CD8-positive, alpha-beta memory T cell (primary cell): ENCODE results near the gene IL1RAPL1. TPM values are rescaled to one million over a fixed set of nuclear protein-coding genes. Genes with fewer than 3 reads are reported as not detected.

ENCODE experiments used
- CTCF ChIA-PET: fragments of 350-600 bp; sonication (Branson Sonifier 250); formaldehyde crosslinking; loops from one replicate; lab custom pipeline; 2021; ENCODE audit warnings: antibody characterized with exemption; lab: Charles Lee
- POLR2A ChIA-PET: fragments of 350-600 bp; sonication (Branson Sonifier 250); formaldehyde crosslinking; loops from one replicate; lab custom pipeline; 2021; ENCODE audit warnings: antibody characterized with exemption; lab: Charles Lee
- DNase-seq, 5 donors: peaks; one replicate each; pipeline versions ENCODE4 v3.0.0 to v3.0.0-alpha.2; 2020 to 2022; ENCODE audit warnings: mixed read lengths in 1 of 5
- H3K27ac ChIP-seq: one replicate; pipeline ENCODE4 v1.7.0; 2013; ENCODE audit warnings: low read depth, mild to moderate bottlenecking, low read length, moderate library complexity
- H3K27me3 ChIP-seq: 2 replicates; pipeline ENCODE4 v1.7.0; 2013; ENCODE audit warnings: low read length, mild to moderate bottlenecking; ENCODE audit not compliant: insufficient read depth, poor library complexity, severe bottlenecking
- H3K36me3 ChIP-seq: 2 replicates; pipeline ENCODE4 v1.7.0; 2013; ENCODE audit warnings: mild to moderate bottlenecking, low read length, moderate library complexity; ENCODE audit not compliant: insufficient read depth
- H3K4me1 ChIP-seq: 2 replicates; pipeline ENCODE4 v1.7.0; 2013; ENCODE audit warnings: mild to moderate bottlenecking, low read length, moderate library complexity; ENCODE audit not compliant: insufficient read depth
- H3K4me3 ChIP-seq: 2 replicates; pipeline ENCODE4 v1.7.0; 2013; ENCODE audit warnings: mild to moderate bottlenecking, low read length
- H3K9me3 ChIP-seq: 2 replicates; pipeline ENCODE4 v1.7.0; 2013; ENCODE audit warnings: mild to moderate bottlenecking, low read length
- H3K27ac Mint-ChIP-seq, 8 donors: one replicate each; pipeline ENCODE4 v1.8.0; 2020 to 2021; ENCODE audit warnings: mixed read lengths in 8 of 8, mild to moderate bottlenecking in 6 of 8, inconsistent platforms in 3 of 8, moderate library complexity in 3 of 8
- H3K27me3 Mint-ChIP-seq, 2 donors: one replicate each; pipeline ENCODE4 v1.8.0; 2020 to 2021; ENCODE audit warnings: mixed read lengths in 2 of 2, mild to moderate bottlenecking in 1 of 2, moderate library complexity in 1 of 2
- H3K36me3 Mint-ChIP-seq, 3 donors: one replicate each; pipeline ENCODE4 v1.8.0; 2020 to 2021; ENCODE audit warnings: mixed read lengths in 3 of 3, inconsistent platforms in 1 of 3, mild to moderate bottlenecking in 1 of 3
- H3K4me1 Mint-ChIP-seq, 3 donors: one replicate each; pipeline ENCODE4 v1.8.0; 2020 to 2021; ENCODE audit warnings: mixed read lengths in 3 of 3, inconsistent platforms in 1 of 3, mild to moderate bottlenecking in 1 of 3
- H3K4me3 Mint-ChIP-seq, 7 donors: one replicate each; pipeline ENCODE4 v1.8.0; 2020 to 2021; ENCODE audit warnings: mixed read lengths in 7 of 7, mild to moderate bottlenecking in 6 of 7, moderate library complexity in 4 of 7, inconsistent platforms in 2 of 7
- H3K9me3 Mint-ChIP-seq, 5 donors: one replicate each; pipeline ENCODE4 v1.8.0; 2020 to 2022; ENCODE audit warnings: mixed read lengths in 5 of 5, mild to moderate bottlenecking in 3 of 5, moderate library complexity in 2 of 5, inconsistent platforms in 1 of 5
- polyA plus RNA-seq: library from polyadenylated mRNA; unstranded; fragments of 300-500 nt; fragmentation: Illumina TruSeq; gene quantifications from one replicate; pipeline ENCODE4 v1.2.3, GENCODE V29; 2021
- total RNA-seq, 2 experiments: library from RNA; stranded (reverse); gene quantifications; one replicate each; pipeline ENCODE4 v1.2.3, GENCODE V29; 2021

Gene IL1RAPL1
- total and polyA plus RNA-seq, 3 experiments from 2014 or later, result not detected

DNA sequence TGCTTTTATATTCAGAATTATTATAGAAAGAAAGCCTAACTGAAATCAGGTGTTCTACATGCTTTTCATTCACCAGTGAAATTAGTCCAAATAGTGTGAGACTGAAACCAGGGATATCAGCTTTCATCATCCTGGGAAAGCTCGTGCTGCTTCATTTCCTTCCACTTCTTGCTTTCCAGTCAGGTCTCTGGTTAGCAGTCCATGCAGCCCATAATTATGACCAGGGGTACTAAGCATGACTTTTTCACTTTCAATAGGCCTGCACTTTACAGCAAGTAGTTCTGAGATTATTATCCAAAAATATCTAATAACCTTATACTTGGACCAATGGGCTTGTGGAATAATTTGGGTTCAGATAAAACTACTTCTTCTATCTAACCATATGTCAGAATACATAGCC is 954.9 kb downstream of the IL1RAPL1 start:
- H3K27ac ChIP-seq, result no peak overlapping the region
- POLR2A ChIA-PET, result no interaction called here
- H3K9me3 Mint-ChIP-seq, result peaks cover 0 to 9% (median 3%) of the 10 kb centered on the region in 5 donors
- no peaks in the 10 kb centered on the region for H3K27me3 Mint-ChIP-seq
- no peaks in the 10 kb centered on the region for H3K36me3 Mint-ChIP-seq
- H3K27me3 ChIP-seq, result no peaks in the 10 kb centered on the region
- CTCF ChIA-PET, result no interaction called here
- H3K4me3 ChIP-seq, result no peak overlapping the region
- no peaks in the 10 kb centered on the region for H3K4me1 Mint-ChIP-seq
- no peak overlapping the region for H3K4me3 Mint-ChIP-seq
- no peak overlapping the region for H3K27ac Mint-ChIP-seq
- H3K9me3 ChIP-seq, result no peaks in the 10 kb centered on the region
- no peaks in the 10 kb centered on the region for H3K4me1 ChIP-seq
- no peaks in the 10 kb centered on the region for H3K36me3 ChIP-seq
- DNase-seq, result no peak

DNA sequence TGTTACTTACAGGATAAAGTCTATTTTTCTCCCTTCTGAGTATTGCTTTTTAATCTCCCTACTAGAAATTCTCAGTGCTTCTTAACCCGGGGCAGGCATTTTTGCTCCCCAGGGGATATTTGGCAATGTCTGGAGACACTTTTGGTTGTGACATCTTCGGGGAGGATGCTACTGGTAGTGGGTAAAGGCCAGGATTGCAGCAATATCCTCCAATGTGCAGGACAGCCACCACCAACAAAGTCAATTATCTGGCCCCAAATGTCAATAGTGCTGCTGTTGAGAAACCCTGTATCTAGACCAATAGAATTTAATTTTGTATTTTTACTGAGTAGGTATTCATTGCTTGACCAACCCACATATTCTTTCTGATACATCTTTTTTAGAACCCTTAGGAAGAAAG is 958.6 kb downstream of the IL1RAPL1 start:
- POLR2A ChIA-PET, result no interaction called here
- Mint-ChIP-seq H3K27ac (no peak overlapping the region), H3K36me3 (no peaks in the 10 kb centered on the region), H3K4me1 (no peaks in the 10 kb centered on the region), H3K9me3 (peaks cover 0 to 2% (median 0%) of the 10 kb centered on the region in 5 donors), H3K27me3 (no peaks in the 10 kb centered on the region), H3K4me3 (no peak overlapping the region)
- Histone ChIP-seq H3K4me3 (no peak overlapping the region), H3K27me3 (no peaks in the 10 kb centered on the region), H3K4me1 (no peaks in the 10 kb centered on the region), H3K36me3 (no peaks in the 10 kb centered on the region), H3K27ac (no peak overlapping the region), H3K9me3 (no peaks in the 10 kb centered on the region)
- no peak for DNase-seq
- CTCF ChIA-PET, result no interaction called here

- H3K27me3 ChIP-seq, result no peaks in the 10 kb centered on the region
- no peak overlapping the region for H3K27ac ChIP-seq
- Mint-ChIP-seq H3K27ac (no peak overlapping the region), H3K36me3 (no peaks in the 10 kb centered on the region), H3K27me3 (no peaks in the 10 kb centered on the region), H3K4me3 (no peak overlapping the region), H3K4me1 (no peaks in the 10 kb centered on the region), H3K9me3 (no peaks in the 10 kb centered on the region)
- H3K9me3 ChIP-seq, result no peaks in the 10 kb centered on the region
- ChIA-PET POLR2A (no interaction called here), CTCF (no interaction called here)
- no peaks in the 10 kb centered on the region for H3K36me3 ChIP-seq
- no peaks in the 10 kb centered on the region for H3K4me1 ChIP-seq
- no peak overlapping the region for H3K4me3 ChIP-seq
- no peak for DNase-seq
These were observed 960.6 kb downstream of the IL1RAPL1 start for GRCh38 chrX:29547877-29548276.

DNA sequence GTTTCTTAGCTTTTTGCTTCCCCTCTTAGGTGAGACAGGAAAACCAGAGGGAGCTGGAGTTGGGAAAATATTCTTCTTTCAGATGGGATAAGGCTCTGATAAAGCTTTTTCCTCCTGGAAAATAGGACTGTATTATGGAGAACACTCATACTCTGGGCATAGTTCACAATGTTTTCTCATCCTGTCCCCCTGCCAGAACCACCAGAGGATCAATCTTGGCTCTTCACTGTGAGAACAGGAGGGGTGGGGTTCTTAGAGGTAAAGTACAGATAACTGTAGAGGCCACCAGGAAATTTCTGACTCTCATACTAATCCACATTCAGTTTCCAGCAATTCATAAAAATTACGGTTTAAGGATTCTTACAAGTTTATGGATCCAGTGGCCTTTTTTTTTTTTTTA is 966.3 kb downstream of the IL1RAPL1 start:
- no peak overlapping the region for H3K4me3 Mint-ChIP-seq
- POLR2A ChIA-PET, result no interaction called here

DNA sequence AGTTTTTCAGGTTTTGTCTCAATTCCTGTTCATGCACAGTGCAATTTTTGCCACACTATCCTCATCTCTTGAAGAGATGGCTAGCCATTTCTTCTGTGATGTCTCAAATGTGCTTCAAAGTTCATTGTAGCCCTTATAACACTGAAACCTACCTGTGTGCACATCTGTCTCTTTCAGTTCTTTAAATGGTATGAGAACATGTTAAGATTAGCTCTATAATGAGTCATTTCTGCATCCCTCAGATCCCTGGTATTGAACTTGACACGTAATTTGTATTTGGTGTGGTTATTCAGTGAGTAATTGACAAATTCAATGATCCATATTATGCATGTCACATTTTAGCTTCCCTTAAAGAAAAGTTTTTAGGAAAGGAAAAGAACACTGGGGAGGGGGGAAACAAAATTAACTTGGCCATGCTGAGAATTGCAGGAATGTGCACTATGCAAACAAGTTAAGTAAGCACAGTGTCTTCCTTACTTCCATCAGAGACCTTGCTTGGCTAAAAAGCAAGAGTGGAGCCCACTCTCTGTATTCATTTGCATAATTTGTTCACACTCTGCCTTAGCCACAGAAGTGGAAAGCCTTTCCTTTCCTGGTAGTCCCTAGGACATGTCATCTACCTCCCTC is 968.3 kb downstream of the IL1RAPL1 start:
- Histone ChIP-seq H3K27ac (no peak overlapping the region), H3K4me1 (no peaks in the 10 kb centered on the region), H3K4me3 (no peak overlapping the region), H3K9me3 (no peaks in the 10 kb centered on the region), H3K36me3 (no peaks in the 10 kb centered on the region), H3K27me3 (no peaks in the 10 kb centered on the region)
- H3K36me3 Mint-ChIP-seq, result no peaks in the 10 kb centered on the region
- no peak overlapping the region for H3K27ac Mint-ChIP-seq
- ChIA-PET CTCF (no interaction called here), POLR2A (no interaction called here)
- H3K9me3 Mint-ChIP-seq, result peaks cover 6 to 17% (median 13%) of the 10 kb centered on the region in 5 donors
- H3K27me3 Mint-ChIP-seq, result no peaks in the 10 kb centered on the region
- no peak overlapping the region for H3K4me3 Mint-ChIP-seq
- H3K4me1 Mint-ChIP-seq, result no peaks in the 10 kb centered on the region
- DNase-seq, result no peak

More for the DNA sequence above, 966.3 kb downstream of the IL1RAPL1 start:
- CTCF ChIA-PET, result no interaction called here
- H3K9me3 Mint-ChIP-seq, result peaks cover 0 to 7% (median 0%) of the 10 kb centered on the region in 5 donors
- no peaks in the 10 kb centered on the region for H3K36me3 ChIP-seq
- no peaks in the 10 kb centered on the region for H3K27me3 ChIP-seq
- DNase-seq, result no peak
- H3K4me1 ChIP-seq, result no peaks in the 10 kb centered on the region
- H3K4me3 ChIP-seq, result no peak overlapping the region
- H3K9me3 ChIP-seq, result no peaks in the 10 kb centered on the region
- no peaks in the 10 kb centered on the region for H3K36me3 Mint-ChIP-seq
- H3K27ac Mint-ChIP-seq, result no peak overlapping the region
- no peak overlapping the region for H3K27ac ChIP-seq
- H3K27me3 Mint-ChIP-seq, result no peaks in the 10 kb centered on the region
- no peaks in the 10 kb centered on the region for H3K4me1 Mint-ChIP-seq

DNA sequence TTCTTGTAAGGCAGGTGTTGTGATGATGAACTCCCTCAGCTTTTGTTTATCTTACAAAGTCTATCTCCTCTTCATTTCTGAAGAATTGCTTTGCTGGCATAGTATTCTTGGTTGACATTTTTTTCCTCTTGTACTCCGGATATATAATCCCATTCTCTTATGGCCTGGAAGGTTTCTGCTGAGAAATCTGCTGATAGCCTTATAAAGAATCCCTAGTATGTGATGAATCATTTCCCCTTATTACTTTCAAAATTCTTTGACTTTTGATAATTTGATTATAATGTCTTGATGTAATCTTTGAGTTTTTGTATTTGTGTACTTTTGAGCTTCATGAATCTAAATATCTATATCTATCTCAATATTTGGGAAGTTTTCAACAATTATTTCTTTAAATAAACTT is 972.8 kb downstream of the IL1RAPL1 start:
- CTCF ChIA-PET, result no interaction called here
- Histone ChIP-seq H3K4me1 (no peaks in the 10 kb centered on the region), H3K9me3 (no peaks in the 10 kb centered on the region), H3K4me3 (no peak overlapping the region), H3K27me3 (no peaks in the 10 kb centered on the region), H3K27ac (no peak overlapping the region), H3K36me3 (no peaks in the 10 kb centered on the region)
- DNase-seq, result no peak
- Mint-ChIP-seq H3K9me3 (peaks cover 14 to 19% (median 17%) of the 10 kb centered on the region in 5 donors), H3K27ac (no peak overlapping the region), H3K27me3 (peaks cover 0 to 2% of the 10 kb centered on the region in 2 donors), H3K4me1 (no peaks in the 10 kb centered on the region), H3K36me3 (no peaks in the 10 kb centered on the region), H3K4me3 (no peak overlapping the region)
- POLR2A ChIA-PET, result no interaction called here

GRCh38 chrX:29561417-29561816 is 974.2 kb downstream of the IL1RAPL1 start:
- H3K36me3 ChIP-seq, result no peaks in the 10 kb centered on the region
- H3K36me3 Mint-ChIP-seq, result no peaks in the 10 kb centered on the region
- no peak overlapping the region for H3K4me3 ChIP-seq
- H3K4me1 ChIP-seq, result no peaks in the 10 kb centered on the region
- ChIA-PET CTCF (no interaction called here), POLR2A (no interaction called here)
- peaks cover 14 to 21% (median 17%) of the 10 kb centered on the region in 5 donors for H3K9me3 Mint-ChIP-seq
- H3K4me1 Mint-ChIP-seq, result no peaks in the 10 kb centered on the region
- no peaks in the 10 kb centered on the region for H3K27me3 ChIP-seq
- H3K27ac ChIP-seq, result no peak overlapping the region
- H3K4me3 Mint-ChIP-seq, result no peak overlapping the region
- H3K9me3 ChIP-seq, result no peaks in the 10 kb centered on the region
- peaks cover 0 to 4% of the 10 kb centered on the region in 2 donors for H3K27me3 Mint-ChIP-seq
- no peak for DNase-seq
- H3K27ac Mint-ChIP-seq, result no peak overlapping the region

DNA sequence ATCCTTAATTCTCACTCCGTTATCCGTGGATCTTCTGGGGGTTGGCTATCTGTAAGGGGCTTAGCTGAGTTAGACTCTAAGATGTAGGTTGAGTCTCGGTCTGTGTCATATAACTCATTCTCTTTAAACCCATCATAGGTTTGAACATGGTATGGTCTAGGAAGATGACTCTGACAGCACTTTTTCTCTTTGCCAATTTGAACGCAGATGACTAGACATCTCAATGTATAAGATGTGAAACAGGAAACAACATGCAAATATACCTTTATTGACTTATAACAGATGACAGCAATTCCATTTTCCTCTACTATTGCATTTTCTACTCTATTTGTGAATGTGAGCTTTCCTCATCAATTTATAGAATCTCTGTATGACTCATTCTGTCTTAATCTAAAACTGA is 993.3 kb downstream of the IL1RAPL1 start:
- DNase-seq, result no peak
- Histone ChIP-seq H3K36me3 (no peaks in the 10 kb centered on the region), H3K4me3 (no peak overlapping the region), H3K9me3 (no peaks in the 10 kb centered on the region), H3K4me1 (no peaks in the 10 kb centered on the region), H3K27me3 (no peaks in the 10 kb centered on the region), H3K27ac (no peak overlapping the region)
- Mint-ChIP-seq H3K9me3 (peaks cover 2 to 19% (median 6%) of the 10 kb centered on the region in 5 donors), H3K36me3 (no peaks in the 10 kb centered on the region), H3K4me3 (no peak overlapping the region), H3K27ac (no peak overlapping the region), H3K4me1 (no peaks in the 10 kb centered on the region), H3K27me3 (no peaks in the 10 kb centered on the region)
- POLR2A ChIA-PET, result no interaction called here
- CTCF ChIA-PET, result no interaction called here
